ENCODE results near the gene SLC41A1. TPM values are rescaled to one million over a fixed set of nuclear protein-coding genes. Genes with fewer than 3 reads are reported as not detected.

The SLC41A1 gene
- total RNA-seq, 1 donor from 2014 or later, result 14.0 TPM

DNA sequence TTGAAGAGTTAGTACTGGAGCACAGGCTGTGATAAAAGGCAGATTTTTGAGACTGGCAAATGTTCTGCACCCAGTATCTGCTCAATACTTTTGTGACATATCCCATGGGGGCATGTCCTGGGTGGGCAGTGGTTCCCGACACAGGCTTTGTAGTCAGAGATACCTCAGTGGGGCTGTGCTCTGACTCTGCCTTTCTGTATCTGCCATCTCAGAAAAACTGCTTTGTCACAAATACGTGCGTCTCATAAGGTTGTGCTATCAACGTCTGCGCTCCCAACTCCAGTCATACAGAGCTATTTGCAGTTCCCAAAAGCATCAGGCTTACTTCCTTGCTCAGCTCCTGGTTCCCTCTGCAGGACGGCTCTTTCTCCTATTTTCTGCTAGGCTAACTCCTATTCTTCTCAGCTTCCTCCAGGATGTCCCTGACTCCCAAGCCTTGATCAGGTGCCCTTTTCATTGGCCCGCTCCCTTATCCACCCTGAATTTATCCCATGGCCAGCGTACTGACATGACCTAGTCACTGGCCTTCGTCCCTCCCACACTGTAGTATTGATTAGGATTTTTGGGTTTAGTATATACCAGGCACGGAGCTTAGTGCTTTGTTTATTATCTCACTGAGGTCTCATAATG, 25.6 kb downstream of the SLC41A1 start:
- no peak for DNase-seq (ENCODE audit: low read depth)
- H3K4me3 ChIP-seq (ENCODE audit: low read depth, low read length), result no peak overlapping the region
- TF ChIP-seq, protein P1, sequence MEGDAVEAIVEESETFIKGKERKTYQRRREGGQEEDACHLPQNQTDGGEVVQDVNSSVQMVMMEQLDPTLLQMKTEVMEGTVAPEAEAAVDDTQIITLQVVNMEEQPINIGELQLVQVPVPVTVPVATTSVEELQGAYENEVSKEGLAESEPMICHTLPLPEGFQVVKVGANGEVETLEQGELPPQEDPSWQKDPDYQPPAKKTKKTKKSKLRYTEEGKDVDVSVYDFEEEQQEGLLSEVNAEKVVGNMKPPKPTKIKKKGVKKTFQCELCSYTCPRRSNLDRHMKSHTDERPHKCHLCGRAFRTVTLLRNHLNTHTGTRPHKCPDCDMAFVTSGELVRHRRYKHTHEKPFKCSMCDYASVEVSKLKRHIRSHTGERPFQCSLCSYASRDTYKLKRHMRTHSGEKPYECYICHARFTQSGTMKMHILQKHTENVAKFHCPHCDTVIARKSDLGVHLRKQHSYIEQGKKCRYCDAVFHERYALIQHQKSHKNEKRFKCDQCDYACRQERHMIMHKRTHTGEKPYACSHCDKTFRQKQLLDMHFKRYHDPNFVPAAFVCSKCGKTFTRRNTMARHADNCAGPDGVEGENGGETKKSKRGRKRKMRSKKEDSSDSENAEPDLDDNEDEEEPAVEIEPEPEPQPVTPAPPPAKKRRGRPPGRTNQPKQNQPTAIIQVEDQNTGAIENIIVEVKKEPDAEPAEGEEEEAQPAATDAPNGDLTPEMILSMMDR (conservative IDR thresholded peaks at IDR 0.05; ENCODE audit: low read depth, low read length), result no peak

GRCh38 chr1:205786601-205787000, 26.4 kb downstream of the SLC41A1 start:
- TF ChIP-seq, protein P1 (conservative IDR thresholded peaks at IDR 0.05; ENCODE audit: low read depth, low read length), result no peak
- no peak overlapping the region for H3K4me3 ChIP-seq (ENCODE audit: low read depth, low read length)
- DNase-seq (ENCODE audit: low read depth), result no peak

GRCh38 chr1:205785446-205785845, 27.6 kb downstream of the SLC41A1 start:
- no peak for DNase-seq (ENCODE audit: low read depth)
- H3K4me3 ChIP-seq (ENCODE audit: low read depth, low read length), result no peak overlapping the region
- TF ChIP-seq, protein P1 (conservative IDR thresholded peaks at IDR 0.05; ENCODE audit: low read depth, low read length), result no peak

GRCh38 chr1:205783904-205784303, 29.1 kb downstream of the SLC41A1 start:
- H3K4me3 ChIP-seq (ENCODE audit: low read depth, low read length), result no peak overlapping the region
- TF ChIP-seq, protein P1 (conservative IDR thresholded peaks at IDR 0.05; ENCODE audit: low read depth, low read length), result no peak
- DNase-seq (ENCODE audit: low read depth), result peak; percentile 72

GRCh38 chr1:205783433-205783795, 29.6 kb downstream of the SLC41A1 start:
- DNase-seq (ENCODE audit: low read depth), result no peak
- no peak overlapping the region for H3K4me3 ChIP-seq (ENCODE audit: low read depth, low read length)
- TF ChIP-seq, protein P1 (conservative IDR thresholded peaks at IDR 0.05; ENCODE audit: low read depth, low read length), result no peak

GRCh38 chr1:205782627-205783432, 30.2 kb downstream of the SLC41A1 start:
- TF ChIP-seq, protein P1 (conservative IDR thresholded peaks at IDR 0.05; ENCODE audit: low read depth, low read length), result no peak
- H3K4me3 ChIP-seq (ENCODE audit: low read depth, low read length), result no peak overlapping the region

More at GRCh38 chr1:205782627-205783432, 30.2 kb downstream of the SLC41A1 start:
- no peak for DNase-seq (ENCODE audit: low read depth)
